Measurements from ENCODE around the gene HSPBP1. TPM values are rescaled to one million over a fixed set of nuclear protein-coding genes. Genes with fewer than 3 reads are reported as not detected.

Gene HSPBP1
- total RNA-seq, 1 donor from 2014 or later: 29.0 TPM

- no peaks in the 10 kb centered on the region for H3K27me3 ChIP-seq (ENCODE audit: low read depth)
- intact Hi-C loops (cut with micrococcal nuclease): no loop called here
- no peak overlapping the region for H3K4me3 ChIP-seq
- peak overlapping the region; percentile 54 for H3K27ac ChIP-seq (replicated peaks)
- peaks cover 63% of the 10 kb centered on the region for H3K4me1 ChIP-seq
- H3K9me3 ChIP-seq (replicated peaks): no peaks in the 10 kb centered on the region
- TF ChIP-seq, protein P1, sequence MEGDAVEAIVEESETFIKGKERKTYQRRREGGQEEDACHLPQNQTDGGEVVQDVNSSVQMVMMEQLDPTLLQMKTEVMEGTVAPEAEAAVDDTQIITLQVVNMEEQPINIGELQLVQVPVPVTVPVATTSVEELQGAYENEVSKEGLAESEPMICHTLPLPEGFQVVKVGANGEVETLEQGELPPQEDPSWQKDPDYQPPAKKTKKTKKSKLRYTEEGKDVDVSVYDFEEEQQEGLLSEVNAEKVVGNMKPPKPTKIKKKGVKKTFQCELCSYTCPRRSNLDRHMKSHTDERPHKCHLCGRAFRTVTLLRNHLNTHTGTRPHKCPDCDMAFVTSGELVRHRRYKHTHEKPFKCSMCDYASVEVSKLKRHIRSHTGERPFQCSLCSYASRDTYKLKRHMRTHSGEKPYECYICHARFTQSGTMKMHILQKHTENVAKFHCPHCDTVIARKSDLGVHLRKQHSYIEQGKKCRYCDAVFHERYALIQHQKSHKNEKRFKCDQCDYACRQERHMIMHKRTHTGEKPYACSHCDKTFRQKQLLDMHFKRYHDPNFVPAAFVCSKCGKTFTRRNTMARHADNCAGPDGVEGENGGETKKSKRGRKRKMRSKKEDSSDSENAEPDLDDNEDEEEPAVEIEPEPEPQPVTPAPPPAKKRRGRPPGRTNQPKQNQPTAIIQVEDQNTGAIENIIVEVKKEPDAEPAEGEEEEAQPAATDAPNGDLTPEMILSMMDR (IDR thresholded peaks at IDR 0.05; ENCODE audit: borderline replicate concordance): no peak
- H3K36me3 ChIP-seq: peaks cover 37% of the 10 kb centered on the region
- no peak for DNase-seq
Observed at GRCh38 chr19:55248166-55248675, 31.7 kb downstream of the HSPBP1 start.

DNA sequence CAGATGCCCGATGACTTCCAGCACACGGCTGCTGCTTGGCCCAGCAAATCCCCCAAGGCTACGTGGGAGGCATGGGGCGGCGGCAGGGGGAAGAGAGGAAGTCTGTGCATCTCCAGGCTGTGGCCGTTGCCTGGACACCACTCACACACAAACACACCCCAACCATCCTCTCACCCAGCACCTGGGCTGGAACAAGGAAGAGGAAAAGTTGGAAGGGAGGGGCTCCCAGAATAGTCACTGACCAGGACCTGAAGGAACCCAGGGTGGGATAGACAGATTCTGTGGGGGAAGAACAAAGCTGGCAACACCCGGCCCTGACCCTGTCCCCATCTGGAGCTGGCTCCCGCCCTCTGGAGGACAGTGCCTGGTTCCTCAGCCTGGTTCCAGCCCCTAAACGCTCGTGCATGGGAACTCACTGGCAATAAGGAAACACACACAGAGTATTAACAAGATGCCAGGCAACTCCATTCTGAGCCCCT lies 32.2 kb downstream of the HSPBP1 start:
- intact Hi-C loops (cut with micrococcal nuclease): no loop called here
- H3K4me1 ChIP-seq: peaks cover 57% of the 10 kb centered on the region
- H3K9me3 ChIP-seq (replicated peaks): no peaks in the 10 kb centered on the region
- H3K27ac ChIP-seq (replicated peaks): peak overlapping the region; percentile 54
- DNase-seq: peak; percentile 56
- no peak overlapping the region for H3K4me3 ChIP-seq
- TF ChIP-seq, protein P1 (IDR thresholded peaks at IDR 0.05; ENCODE audit: borderline replicate concordance): no peak
- H3K27me3 ChIP-seq (ENCODE audit: low read depth): no peaks in the 10 kb centered on the region
- H3K36me3 ChIP-seq: peaks cover 43% of the 10 kb centered on the region

DNA sequence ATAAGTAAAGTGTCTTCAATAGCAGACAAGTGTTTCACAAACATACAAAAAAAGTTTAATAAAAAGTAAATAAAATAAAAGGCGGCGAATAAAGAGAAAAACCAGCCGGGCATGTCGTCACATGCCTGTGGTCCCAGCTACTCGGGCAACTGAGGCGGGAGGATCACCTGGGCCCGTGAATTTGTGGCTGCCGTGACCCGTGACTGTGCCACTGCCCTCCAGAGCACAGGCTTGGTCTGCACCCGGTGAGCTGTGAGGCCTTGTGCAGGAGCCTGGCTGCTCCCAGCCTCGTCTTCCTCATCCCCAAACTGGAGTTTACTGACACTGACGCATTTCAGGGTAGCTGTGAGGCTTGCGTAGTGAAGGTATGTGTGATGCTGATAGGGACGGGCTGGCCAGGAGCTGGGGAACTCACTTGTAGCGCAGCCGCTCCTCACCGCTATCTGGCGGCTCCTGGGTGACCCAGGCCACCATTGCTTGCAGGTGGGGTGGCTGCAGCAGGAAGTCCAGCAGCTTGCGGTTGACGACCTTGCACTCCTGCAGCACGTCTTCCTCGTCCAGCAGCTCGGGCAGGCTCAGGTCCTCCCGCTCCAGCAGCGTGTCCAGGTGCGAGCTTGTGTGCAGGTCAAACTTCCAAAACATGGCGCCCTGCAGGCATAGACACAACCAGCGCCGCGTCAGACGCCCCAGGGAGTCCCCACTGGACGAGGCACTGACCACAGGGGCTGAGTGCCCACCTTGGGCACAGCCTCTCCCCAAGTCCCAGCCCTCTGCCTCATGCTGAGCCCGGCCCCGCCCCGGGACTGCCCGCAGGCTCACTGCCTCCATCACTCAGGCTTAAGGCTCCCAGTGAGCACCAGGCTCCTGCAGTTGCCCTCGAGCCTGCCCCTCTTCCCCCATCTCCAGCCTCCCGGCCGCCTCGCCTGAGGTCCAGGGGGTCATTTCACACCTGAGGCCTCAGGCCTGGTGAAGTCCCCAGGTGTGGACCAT lies 33.2 kb downstream of the HSPBP1 start:
- Histone ChIP-seq H3K4me1 (peaks cover 48% of the 10 kb centered on the region), H3K36me3 (peaks cover 52% of the 10 kb centered on the region)
- no peak for DNase-seq

GRCh38 chr19:55245236-55245904 lies 34.5 kb downstream of the HSPBP1 start:
- H3K27ac ChIP-seq (replicated peaks): no peak overlapping the region
- peaks cover 64% of the 10 kb centered on the region for H3K36me3 ChIP-seq
- H3K4me3 ChIP-seq: no peak overlapping the region
- intact Hi-C loops (cut with micrococcal nuclease): no loop called here
- H3K27me3 ChIP-seq (ENCODE audit: low read depth): no peaks in the 10 kb centered on the region
- TF ChIP-seq, protein P1 (IDR thresholded peaks at IDR 0.05; ENCODE audit: borderline replicate concordance): no peak
- DNase-seq: no peak
- no peaks in the 10 kb centered on the region for H3K9me3 ChIP-seq (replicated peaks)
- peaks cover 34% of the 10 kb centered on the region for H3K4me1 ChIP-seq

More for the DNA sequence above, 33.2 kb downstream of the HSPBP1 start:
- TF ChIP-seq, protein P1 (IDR thresholded peaks at IDR 0.05; ENCODE audit: borderline replicate concordance): no peak
- peak overlapping the region; percentile 34 for H3K27ac ChIP-seq (replicated peaks)
- H3K27me3 ChIP-seq (ENCODE audit: low read depth): no peaks in the 10 kb centered on the region
- intact Hi-C loops (cut with micrococcal nuclease): no loop called here
- no peak overlapping the region for H3K4me3 ChIP-seq
- H3K9me3 ChIP-seq (replicated peaks): no peaks in the 10 kb centered on the region

GRCh38 chr19:55244004-55244680 lies 35.8 kb downstream of the HSPBP1 start:
- TF ChIP-seq, protein P1 (IDR thresholded peaks at IDR 0.05; ENCODE audit: borderline replicate concordance): no peak
- Histone ChIP-seq H3K36me3 (peaks cover 75% of the 10 kb centered on the region), H3K4me3 (no peak overlapping the region), H3K27me3 (ENCODE audit: low read depth) (no peaks in the 10 kb centered on the region), H3K4me1 (peaks cover 24% of the 10 kb centered on the region), H3K9me3 (replicated peaks) (no peaks in the 10 kb centered on the region), H3K27ac (replicated peaks) (no peak overlapping the region)
- intact Hi-C loops (cut with micrococcal nuclease): no loop called here
- no peak for DNase-seq
